Aorta (tissue), 5 donors: ENCODE results near the gene MSRB2. TPM values are rescaled to one million over a fixed set of nuclear protein-coding genes. Genes with fewer than 3 reads are reported as not detected.
A peak's percentile ranks its signal among the peaks of the same experiment; 100 is the strongest.

ENCODE experiments used
- ATAC-seq: fragments of 200-7000 bp; cut with Tn5 transposase; one replicate; pipeline ENCODE4 v1.9.1; 2022; ENCODE audit warnings: moderate library complexity; ENCODE audit not compliant: low FRiP score
- DNase-seq, 2 donors: peaks; one replicate each; pipeline ENCODE4 v3.0.0-alpha.2; 2020
- H3K27ac ChIP-seq, 2 donors: one replicate each; pipeline ENCODE4 v1.5.1; 2013; ENCODE audit warnings: low read length in 2 of 2, mild to moderate bottlenecking in 2 of 2, moderate library complexity in 2 of 2, control low read depth in 1 of 2, inconsistent platforms in 1 of 2, low read depth in 1 of 2
- H3K27me3 ChIP-seq, 2 donors: one replicate each; pipeline ENCODE4 v1.6.1; 2013; ENCODE audit warnings: control low read depth in 1 of 2, low read length in 1 of 2, mild to moderate bottlenecking in 1 of 2, moderate library complexity in 1 of 2; ENCODE audit not compliant: insufficient read depth in 2 of 2, control insufficient read depth in 1 of 2
- H3K36me3 ChIP-seq, 2 donors: one replicate each; pipeline ENCODE4 v1.6.1; 2013; ENCODE audit warnings: control low read depth in 1 of 2, low read length in 1 of 2, mild to moderate bottlenecking in 1 of 2; ENCODE audit not compliant: insufficient read depth in 2 of 2, control insufficient read depth in 1 of 2
- H3K4me1 ChIP-seq, 2 donors: one replicate each; pipeline ENCODE4 v1.6.1; 2013; ENCODE audit warnings: low read length in 2 of 2, control low read depth in 1 of 2, mild to moderate bottlenecking in 1 of 2, moderate library complexity in 1 of 2; ENCODE audit not compliant: insufficient read depth in 2 of 2, control insufficient read depth in 1 of 2
- H3K4me3 ChIP-seq, 2 donors: one replicate each; pipeline ENCODE4 v1.5.1; 2013; ENCODE audit warnings: low read length in 2 of 2, control low read depth in 1 of 2, mild to moderate bottlenecking in 1 of 2
- H3K9me3 ChIP-seq: one replicate; pipeline ENCODE4 v1.6.1; 2013; ENCODE audit warnings: mild to moderate bottlenecking, low read length; ENCODE audit not compliant: control insufficient read depth
- WGBS, 2 donors: extraction: QIAGEN DNeasy Blood & Tissue Kit; methylation state at CpG; one replicate each; pipeline ENCODE4 v1.1.7; 2013; 5-methylcytosine and 5-hydroxymethylcytosine counted together
- intact Hi-C, 2 donors: fragments of 100-400 bp; cut with DNase I; formaldehyde crosslinking; loops; one replicate each; pipeline versions ENCODE4 v1.14.2 to v1.15.0; 2022
- polyA plus RNA-seq, 2 donors: library from polyadenylated mRNA; stranded (reverse); fragments of 200-250 nt; gene quantifications; one replicate each; pipeline ENCODE4 v1.2.3, GENCODE V29; 2013
- total RNA-seq, 2 donors: library from RNA; stranded (reverse); fragmentation: NEBNext Ultra II Directional; extraction: Animal tissue kit (Norgen Biotek cat#: 25700); gene quantifications; one replicate each; pipeline ENCODE4 v1.2.1, GENCODE V29; 2021
- donor health status: healthy with polysubstance abuse.
- donor health status: Bipolar disorder and iron deficiency.
- donor health status: DM: no; HTN: no; CAD: no.
- donor health status: DM: no; HTN: no; CAD: no.
- donor health status: DM: yes; HTN: yes; CAD: no.

The MSRB2 gene
- total and polyA plus RNA-seq, 4 donors = 27.0 to 34.7 (median 32.5) TPM

DNA sequence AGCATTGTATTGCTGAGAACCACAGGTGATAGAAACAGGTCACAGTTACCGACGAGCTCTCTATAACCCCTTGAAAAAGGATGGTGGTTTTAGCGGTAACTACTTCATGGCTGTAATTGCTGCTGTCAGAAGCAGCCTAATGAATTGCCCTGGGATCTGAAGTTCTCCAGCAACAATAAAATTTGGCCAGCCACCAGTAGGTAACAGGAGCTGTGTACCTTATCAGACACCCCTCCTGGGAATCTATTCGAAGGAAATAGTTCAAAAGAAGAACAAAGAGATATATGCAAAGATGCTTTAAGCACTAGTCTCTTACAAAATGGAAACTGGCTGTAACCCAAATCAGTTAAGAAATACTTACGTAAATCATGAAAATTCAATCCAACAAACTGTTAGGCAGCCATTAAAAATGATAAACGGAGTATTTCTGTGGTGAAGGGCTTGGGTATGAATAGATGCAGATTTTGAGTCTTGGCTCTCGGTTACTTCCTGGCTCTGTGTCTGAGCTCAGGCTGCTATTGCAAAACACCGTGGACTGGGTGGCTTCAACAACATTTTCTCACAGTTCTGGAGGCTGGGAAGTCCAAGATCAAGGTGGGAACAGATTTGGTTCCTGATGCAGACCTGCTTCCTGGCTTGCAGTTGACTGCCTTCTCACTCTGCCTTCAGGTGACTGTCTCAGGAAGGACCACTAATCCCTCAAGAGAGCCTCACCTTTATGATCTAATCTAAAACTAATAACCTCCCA, 1.6 kb downstream of the MSRB2 start:
- WGBS, 2 donors = 13 to 29% methylated on average over 8 of the region's 8 CpGs
- ATAC-seq = peak; percentile 70
- Histone ChIP-seq H3K4me3 (peak overlapping the region in 1 of 2 donors; percentile 85), H3K36me3 (no peaks in the 10 kb centered on the region), H3K9me3 (no peaks in the 10 kb centered on the region), H3K4me1 (no peaks in the 10 kb centered on the region), H3K27ac (peak overlapping the region; percentile 49 to 58), H3K27me3 (no peaks in the 10 kb centered on the region)
- intact Hi-C loops = loop anchor here (5.0 to 10.0 kb wide), 2 partner anchors 752 to 1085 kb away; partner anchors contain the start of gene SPAG6 (in 2 of the 2)
- peak in 1 of 2 donors; percentile 56 for DNase-seq

DNA sequence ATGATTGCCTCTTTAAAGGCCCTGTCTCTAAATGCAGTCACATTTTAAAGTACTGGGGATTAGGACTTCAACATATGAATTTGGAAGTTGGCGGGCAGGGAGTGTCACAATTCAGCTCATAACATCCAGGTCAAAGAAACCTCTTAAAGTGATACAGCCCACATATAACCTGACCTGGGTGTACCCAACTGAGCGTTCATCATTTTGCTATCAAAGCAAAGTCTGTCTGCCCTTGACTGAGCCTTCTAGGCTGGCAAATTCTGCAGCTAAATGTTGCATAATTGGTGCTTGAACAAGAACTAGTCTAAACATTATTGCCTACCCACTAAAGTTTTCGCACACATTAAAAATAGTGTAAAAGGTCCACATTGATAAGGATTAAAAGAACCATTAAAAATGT, 3.7 kb downstream of the MSRB2 start:
- H3K4me1 ChIP-seq = no peaks in the 10 kb centered on the region
- intact Hi-C loops = loop anchor here (5.0 to 10.0 kb wide), 2 partner anchors 754 to 1087 kb away; partner anchors contain the start of gene SPAG6 (in 2 of the 2)
- 95 to 97% methylated on average over 3 of the region's 3 CpGs for WGBS, 2 donors

DNA sequence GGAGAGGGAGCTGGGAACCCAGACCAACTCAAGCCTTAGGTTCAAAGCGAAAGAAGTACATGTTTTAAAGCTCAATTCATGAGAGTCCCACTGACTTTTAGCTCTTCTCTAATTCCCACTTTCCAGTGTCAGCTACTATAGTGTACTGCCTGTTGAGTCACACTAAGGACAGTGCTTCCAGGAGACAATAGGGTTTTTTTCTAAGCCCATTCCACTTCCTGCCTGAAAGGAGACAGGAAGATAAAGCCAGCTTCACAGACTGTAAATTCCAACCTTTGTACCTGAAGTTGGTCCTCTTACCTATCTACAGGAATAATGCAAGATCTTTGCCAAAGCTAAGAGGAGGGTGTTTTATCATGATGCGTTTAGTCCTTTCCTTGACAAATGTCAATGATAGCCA, 4.4 kb downstream of the MSRB2 start:
- intact Hi-C loops = loop anchor here (5.0 to 10.0 kb wide), 2 partner anchors 755 to 1088 kb away; partner anchors contain the start of gene SPAG6 (in 2 of the 2)
- ATAC-seq = no peak
- no peaks in the 10 kb centered on the region for H3K4me1 ChIP-seq
- DNase-seq = no peak
- H3K27ac ChIP-seq = no peak overlapping the region
- H3K36me3 ChIP-seq = peaks cover 0 to 2% of the 10 kb centered on the region in 2 donors
- H3K4me3 ChIP-seq = no peak overlapping the region
- no peaks in the 10 kb centered on the region for H3K9me3 ChIP-seq
- H3K27me3 ChIP-seq = no peaks in the 10 kb centered on the region
- 90 to 93% methylated on average over 2 of the region's 2 CpGs for WGBS, 2 donors

More for the DNA sequence above, 3.7 kb downstream of the MSRB2 start:
- DNase-seq (no peak), ATAC-seq (no peak)
- Histone ChIP-seq H3K9me3 (no peaks in the 10 kb centered on the region), H3K36me3 (peaks cover 0 to 2% of the 10 kb centered on the region in 2 donors), H3K27me3 (no peaks in the 10 kb centered on the region), H3K27ac (no peak overlapping the region), H3K4me3 (no peak overlapping the region)

DNA sequence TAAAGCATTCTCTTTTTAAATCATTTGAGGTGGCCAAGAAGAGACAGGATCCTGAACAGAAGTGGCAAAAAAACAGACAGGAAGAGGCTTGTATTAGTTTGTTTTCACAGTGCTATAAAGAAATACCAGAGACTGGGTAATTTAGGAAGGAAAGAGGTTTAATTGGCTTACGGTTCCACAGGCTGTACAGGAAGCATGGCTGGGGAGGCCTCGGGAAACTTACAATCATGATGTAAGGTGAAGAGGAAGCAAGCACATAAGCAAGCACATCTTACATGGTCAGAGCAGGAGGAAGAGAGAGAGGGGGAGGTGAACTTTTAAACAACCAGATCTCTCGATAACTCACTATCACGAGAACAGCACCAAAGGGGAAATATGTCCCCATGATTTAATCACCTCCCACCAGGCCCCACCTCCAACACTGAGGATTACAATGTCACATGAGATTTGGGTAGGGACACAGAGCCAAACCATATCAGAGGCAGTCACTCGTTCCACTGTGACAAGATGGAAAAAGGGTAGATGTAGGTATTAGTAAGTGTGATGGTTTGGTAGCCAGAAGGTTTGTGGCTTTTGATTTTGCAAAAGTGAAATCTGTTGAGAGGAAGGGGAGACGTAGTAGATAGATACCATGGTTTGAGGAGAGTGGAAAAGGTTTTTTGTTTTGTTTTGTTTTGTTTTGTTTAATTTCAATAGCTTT, 5.1 kb downstream of the MSRB2 start:
- DNase-seq (no peak), ATAC-seq (no peak)
- Histone ChIP-seq H3K27ac (no peak overlapping the region), H3K4me1 (no peaks in the 10 kb centered on the region), H3K4me3 (no peak overlapping the region), H3K9me3 (no peaks in the 10 kb centered on the region), H3K36me3 (peaks cover 0 to 2% of the 10 kb centered on the region in 2 donors), H3K27me3 (no peaks in the 10 kb centered on the region)
- intact Hi-C loops = no loop called here
- 88 to 89% methylated on average over 6 of the region's 6 CpGs for WGBS, 2 donors

DNA sequence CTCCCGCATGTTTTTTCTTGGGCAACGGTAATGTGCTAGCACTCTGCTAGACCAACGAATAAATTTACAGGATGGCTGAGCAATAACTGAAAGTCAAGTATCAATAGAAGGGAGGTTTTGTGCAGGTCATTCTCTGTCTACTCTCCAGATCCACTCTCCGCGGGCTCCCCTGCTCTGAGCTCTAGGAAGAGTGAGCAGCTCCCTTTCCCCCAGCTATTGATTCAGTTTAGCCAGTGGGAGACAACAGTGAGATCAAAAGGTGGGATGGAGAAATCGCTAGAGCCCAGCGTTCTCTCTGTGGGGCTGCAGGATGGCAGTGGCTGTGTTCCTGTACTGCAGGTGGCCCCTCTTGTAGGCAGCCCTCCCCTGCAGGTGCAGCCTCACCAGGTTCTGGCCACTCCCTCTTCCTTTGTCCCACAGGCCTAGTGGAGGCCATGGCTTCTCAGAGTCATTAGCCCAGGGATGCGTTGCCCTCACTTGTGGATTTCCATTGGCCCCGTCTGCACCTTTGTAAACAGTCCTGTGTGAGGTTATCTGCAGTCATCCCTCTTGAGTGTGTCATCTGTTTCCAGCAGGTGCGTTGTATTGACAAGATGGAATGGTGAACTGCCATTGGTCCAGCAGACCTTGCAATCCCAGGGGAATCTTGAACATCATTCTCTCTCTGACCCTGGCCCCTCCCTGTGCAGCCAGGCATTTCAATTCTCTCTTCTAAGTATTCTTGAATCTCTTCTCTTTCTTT, 11.1 kb downstream of the MSRB2 start:
- H3K9me3 ChIP-seq = no peaks in the 10 kb centered on the region
- H3K36me3 ChIP-seq = peaks cover 4 to 7% of the 10 kb centered on the region in 2 donors
- ATAC-seq (peak; percentile 41), DNase-seq (no peak)
- H3K27me3 ChIP-seq = no peaks in the 10 kb centered on the region
- no peak overlapping the region for H3K27ac ChIP-seq
- WGBS, 2 donors = 90% methylated on average over 10 of the region's 10 CpGs
- intact Hi-C loops = no loop called here
- H3K4me1 ChIP-seq = no peaks in the 10 kb centered on the region
- H3K4me3 ChIP-seq = no peak overlapping the region

DNA sequence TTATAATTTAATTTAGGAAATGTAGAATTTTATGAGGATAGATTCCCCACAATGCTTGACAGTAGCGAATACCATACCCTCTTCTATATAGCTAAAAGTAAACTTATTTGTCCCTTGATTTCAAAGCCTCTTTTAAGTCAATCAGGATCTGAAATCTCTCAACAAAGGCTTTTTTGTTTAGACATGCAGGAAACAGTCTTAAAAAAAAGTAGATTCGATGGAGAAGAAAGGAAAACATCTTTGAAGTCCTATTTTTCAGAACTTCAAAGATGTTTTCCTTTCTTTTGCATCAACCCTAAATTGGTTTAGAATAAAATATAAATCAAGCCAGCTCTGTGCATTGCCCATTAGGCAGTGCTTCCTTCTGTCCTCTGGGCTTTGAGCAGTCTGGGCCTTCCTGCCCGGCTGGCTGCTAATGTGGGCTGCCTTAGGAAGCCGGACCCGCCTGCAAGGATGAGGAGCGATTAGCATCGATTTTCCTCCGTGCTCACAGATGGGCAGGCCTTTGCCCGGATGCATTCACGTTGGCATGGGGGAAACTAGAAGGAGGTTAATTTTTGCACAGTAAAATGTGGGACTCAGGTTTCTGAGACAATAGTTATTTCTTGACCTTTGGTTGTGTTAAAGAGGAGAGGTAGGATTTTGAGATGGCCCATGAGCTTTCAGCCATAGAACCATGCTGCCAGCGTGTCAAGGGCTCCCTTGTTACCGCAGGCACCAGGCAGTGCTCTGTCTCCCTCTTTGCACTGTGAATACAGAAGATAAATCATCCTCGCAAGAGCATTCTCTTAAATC, 15.5 kb downstream of the MSRB2 start:
- Histone ChIP-seq H3K27ac (no peak overlapping the region), H3K9me3 (no peaks in the 10 kb centered on the region), H3K4me1 (no peaks in the 10 kb centered on the region), H3K4me3 (no peak overlapping the region), H3K27me3 (no peaks in the 10 kb centered on the region), H3K36me3 (peaks cover 3 to 12% of the 10 kb centered on the region in 2 donors)
- no peak for ATAC-seq
- 85 to 86% methylated on average over 13 of the region's 13 CpGs for whole genome bisulfite sequencing, 2 donors
- DNase-seq = no peak
- intact Hi-C loops = no loop called here

DNA sequence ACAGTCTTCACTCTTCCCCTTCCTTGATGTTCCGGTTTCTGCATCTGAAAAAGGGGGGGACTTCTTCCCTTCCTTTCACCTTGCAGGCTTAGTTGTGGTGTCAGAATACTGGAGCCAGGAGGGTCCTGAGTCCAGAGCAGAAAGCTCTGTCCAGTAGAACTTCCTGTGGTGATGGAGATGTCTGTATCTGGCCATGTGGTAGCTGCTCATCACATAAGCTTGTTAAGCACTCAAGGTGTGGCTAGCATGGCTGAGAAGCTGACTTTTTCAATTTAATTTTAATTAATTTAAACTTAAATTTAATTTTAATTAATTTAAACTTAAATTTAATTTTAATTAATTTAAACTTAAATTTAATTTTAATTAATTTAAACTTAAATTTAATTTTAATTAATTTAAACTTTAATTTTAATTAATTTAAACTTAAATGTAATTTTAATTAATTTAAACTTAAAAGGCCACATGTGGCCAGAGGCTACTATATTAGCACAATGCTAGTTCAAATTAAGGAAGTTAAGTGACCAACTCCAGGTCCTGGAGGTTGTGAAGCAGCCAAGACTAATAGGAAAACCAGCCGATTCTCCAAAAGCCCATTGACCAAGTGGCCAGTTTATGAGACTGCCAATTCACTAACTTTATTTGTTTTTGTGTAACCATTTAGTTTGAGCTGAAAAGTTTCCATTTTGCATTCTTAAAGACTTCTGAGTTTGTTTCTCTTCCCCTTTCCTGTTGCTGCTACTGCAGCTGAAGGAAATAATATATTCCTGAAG, 16.3 kb downstream of the MSRB2 start:
- Histone ChIP-seq H3K27me3 (no peaks in the 10 kb centered on the region), H3K36me3 (peaks cover 3 to 10% of the 10 kb centered on the region in 2 donors), H3K9me3 (no peaks in the 10 kb centered on the region), H3K27ac (no peak overlapping the region), H3K4me1 (no peaks in the 10 kb centered on the region), H3K4me3 (no peak overlapping the region)
- intact Hi-C loops = no loop called here
- no peak for ATAC-seq
- no peak for DNase-seq
- 44 to 49% methylated on average over 2 of the region's 2 CpGs for WGBS, 2 donors
